Peyer's patch (tissue), 4 donors: ENCODE data around the gene FXYD3.

Experiments used
- POLR2A ChIP-seq, 2 donors: fragments of 450-650 bp; IDR thresholded peaks; one replicate each; pipeline ENCODE4 v1.5.1; 2017; ENCODE audit warnings: antibody characterized with exemption in 2 of 2, mild to moderate bottlenecking in 2 of 2, moderate library complexity in 2 of 2
- TF ChIP-seq, protein P1 (sequence below), 6 experiments: fragments of 450-650 bp in 4 of 6; fragments of 200-600 bp in 2 of 6; sonication (generic) in 1 of 6; IDR thresholded peaks; one replicate each; pipeline ENCODE4 v1.5.1; 2017 to 2019; ENCODE audit warnings: antibody characterized with exemption in 6 of 6, mild to moderate bottlenecking in 3 of 6, moderate library complexity in 1 of 6

DNA sequence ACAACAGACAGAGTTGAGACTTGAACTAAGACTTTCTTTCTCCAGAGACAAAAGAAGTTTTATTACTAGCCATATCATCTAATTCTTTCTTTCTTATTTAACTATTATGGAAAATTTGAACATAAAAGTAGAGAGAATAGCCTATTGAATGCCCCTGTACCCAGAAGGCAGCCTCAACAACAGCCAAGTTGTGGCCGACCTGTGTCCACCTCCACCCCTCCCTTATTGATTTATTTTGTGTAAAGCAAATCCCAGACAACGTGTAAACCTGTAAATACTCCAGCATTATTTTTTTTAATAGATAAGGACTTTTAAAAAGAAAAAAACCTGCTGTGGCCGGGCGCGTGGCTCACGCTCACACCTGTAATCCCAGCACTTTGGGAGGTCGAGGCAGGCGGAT lies 26.1 kb upstream of the FXYD3 start:
- TF ChIP-seq, protein P1, sequence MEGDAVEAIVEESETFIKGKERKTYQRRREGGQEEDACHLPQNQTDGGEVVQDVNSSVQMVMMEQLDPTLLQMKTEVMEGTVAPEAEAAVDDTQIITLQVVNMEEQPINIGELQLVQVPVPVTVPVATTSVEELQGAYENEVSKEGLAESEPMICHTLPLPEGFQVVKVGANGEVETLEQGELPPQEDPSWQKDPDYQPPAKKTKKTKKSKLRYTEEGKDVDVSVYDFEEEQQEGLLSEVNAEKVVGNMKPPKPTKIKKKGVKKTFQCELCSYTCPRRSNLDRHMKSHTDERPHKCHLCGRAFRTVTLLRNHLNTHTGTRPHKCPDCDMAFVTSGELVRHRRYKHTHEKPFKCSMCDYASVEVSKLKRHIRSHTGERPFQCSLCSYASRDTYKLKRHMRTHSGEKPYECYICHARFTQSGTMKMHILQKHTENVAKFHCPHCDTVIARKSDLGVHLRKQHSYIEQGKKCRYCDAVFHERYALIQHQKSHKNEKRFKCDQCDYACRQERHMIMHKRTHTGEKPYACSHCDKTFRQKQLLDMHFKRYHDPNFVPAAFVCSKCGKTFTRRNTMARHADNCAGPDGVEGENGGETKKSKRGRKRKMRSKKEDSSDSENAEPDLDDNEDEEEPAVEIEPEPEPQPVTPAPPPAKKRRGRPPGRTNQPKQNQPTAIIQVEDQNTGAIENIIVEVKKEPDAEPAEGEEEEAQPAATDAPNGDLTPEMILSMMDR (IDR thresholded peaks at IDR 0.05): no peak
- TF ChIP-seq POLR2A (IDR thresholded peaks at IDR 0.05): no peak
